T-helper 1 cell treated with Interleukin-12 subunit alpha and Interleukin-12 subunit beta and Interleukin-4 antibody, amounts not matched to agents 30 ng/mL and 1 ng/mL, for 36 hours (primary cell): ENCODE data around the gene GNPTAB. TPM values are rescaled to one million over a fixed set of nuclear protein-coding genes. Genes with fewer than 3 reads are reported as not detected.
"Not testable (repeated sequence)": the region's sequence is repeated elsewhere in the genome, so short reads cannot be mapped to it uniquely, and the experiment has no call there.

Experiments used
- intact Hi-C: fragments of 100-400 bp; cut with micrococcal nuclease; formaldehyde crosslinking; loops from one replicate; pipeline ENCODE4 v1.15.1; 2024
- total RNA-seq: library from RNA; stranded (reverse); gene quantifications from 2 replicates; pipeline ENCODE4 v1.2.3, GENCODE V29; 2022

GNPTAB gene
- 62.4 and 63.1 TPM in 2 replicates for total RNA-seq

DNA sequence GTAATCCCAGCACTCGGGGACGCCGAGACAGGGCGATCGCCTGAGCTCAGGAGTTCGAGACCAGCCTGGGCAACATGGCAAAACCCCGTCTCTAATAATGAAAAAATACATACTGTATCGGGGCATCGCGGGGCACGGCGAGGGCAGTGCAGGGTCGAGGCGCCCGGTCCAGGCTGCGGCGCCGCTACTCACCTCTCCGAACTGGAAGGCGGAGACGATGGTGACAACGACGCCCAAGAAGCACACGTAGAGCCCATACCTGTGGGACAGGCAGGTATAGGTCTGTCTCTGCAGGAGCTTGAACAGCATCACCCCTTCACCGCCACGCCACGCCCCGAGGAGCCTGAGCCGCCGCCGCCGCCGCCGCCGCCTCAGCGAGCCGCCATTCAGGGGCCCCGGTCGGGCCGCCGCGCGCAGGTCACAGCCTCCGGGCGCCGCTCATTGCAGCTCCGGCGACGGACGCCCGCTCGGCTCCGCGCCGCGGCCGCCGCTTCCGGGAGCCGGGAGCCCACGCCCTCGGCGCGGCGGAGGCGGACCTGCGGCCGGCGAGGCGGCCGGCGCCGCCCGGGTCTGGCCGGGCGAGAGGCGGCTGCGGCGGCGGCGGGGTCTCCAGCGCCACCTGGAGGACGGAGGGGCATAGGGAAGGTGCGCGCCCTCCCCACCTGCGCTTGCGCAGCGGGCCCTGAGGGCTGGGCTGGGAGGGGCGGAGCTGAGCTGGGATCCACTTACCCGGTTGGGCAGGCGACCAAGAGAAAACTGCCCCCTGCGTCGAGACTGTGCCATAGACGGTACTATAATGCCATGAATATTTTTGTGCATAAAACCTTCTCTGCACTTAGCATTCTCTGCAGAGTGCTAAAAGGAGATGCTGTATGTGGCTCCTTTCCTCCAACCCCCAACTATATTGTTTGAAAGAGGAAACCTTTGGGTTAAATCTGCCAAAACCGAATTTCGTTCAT is at the start of gene GNPTAB:
Gene GNPTAB (minus strand): TSS at position 593 of the 959 bp plus-strand sequence. CDS start 284 bp downstream, at position 309.
- intact Hi-C loops: loop anchor here (1.0 to 10.0 kb wide), 14 partner anchors 7 to 1626 kb away; partner anchors contain the start of genes ACTR6, ARL1, CHPT1 and DEPDC4

DNA sequence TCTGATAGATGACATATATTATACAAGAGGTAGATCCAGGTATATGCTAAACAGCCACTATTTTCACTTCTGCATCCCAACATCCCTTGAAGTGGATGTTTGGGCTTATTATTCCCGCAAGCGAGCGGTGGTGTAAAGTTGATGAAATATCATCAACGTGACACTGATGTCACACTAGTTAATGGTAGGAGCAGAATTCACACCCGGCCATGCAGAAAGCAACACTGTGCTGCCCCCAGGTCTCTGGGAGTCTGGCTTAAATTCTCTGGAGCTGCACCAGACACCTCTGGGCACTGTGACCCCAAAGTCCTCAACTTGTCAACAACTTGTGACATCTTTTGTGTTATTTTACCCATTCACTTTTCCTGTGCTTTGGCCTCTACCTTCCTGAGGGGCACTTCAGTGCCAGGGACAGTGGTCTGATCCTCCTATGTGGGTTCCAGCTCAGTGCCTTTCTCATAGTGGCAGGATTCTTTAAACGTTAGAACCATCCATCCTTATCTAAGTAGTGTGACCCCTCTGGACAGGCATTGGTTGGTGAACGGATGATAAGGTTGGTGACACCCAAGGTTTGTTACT is 47.6 kb upstream of the GNPTAB start:
- intact Hi-C loops: loop anchor here (1.0 to 5.0 kb wide), 3 partner anchors 166 to 1611 kb away; partner anchors contain the start of genes DEPDC4 and SCYL2

DNA sequence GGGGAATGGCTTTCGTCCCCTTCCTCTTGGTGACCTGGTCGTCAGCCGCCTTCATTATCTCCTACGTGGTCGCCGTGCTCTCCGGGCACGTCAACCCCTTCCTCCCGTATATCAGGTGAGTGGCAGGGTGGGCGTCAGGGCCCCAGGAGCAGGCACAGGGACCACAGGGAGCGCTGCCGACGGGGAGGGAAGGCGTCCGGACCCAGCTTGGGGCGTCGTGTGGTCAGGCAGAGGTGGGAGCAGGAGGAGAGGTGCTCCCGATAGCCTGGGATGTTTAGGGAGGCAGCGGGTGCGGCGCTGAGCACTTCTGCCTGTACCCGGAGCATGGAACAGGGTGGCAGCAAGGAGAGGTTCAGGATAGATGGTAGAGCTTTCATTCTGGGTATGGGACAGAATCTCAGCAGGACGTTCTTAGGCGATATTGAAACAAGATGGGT is 47.1 kb upstream of the GNPTAB start:
- intact Hi-C loops: loop anchor here (1.0 to 5.0 kb wide), 8 partner anchors 39 to 1611 kb away; partner anchors contain the start of genes DEPDC4, NUP37, PARPBP and SCYL2

DNA sequence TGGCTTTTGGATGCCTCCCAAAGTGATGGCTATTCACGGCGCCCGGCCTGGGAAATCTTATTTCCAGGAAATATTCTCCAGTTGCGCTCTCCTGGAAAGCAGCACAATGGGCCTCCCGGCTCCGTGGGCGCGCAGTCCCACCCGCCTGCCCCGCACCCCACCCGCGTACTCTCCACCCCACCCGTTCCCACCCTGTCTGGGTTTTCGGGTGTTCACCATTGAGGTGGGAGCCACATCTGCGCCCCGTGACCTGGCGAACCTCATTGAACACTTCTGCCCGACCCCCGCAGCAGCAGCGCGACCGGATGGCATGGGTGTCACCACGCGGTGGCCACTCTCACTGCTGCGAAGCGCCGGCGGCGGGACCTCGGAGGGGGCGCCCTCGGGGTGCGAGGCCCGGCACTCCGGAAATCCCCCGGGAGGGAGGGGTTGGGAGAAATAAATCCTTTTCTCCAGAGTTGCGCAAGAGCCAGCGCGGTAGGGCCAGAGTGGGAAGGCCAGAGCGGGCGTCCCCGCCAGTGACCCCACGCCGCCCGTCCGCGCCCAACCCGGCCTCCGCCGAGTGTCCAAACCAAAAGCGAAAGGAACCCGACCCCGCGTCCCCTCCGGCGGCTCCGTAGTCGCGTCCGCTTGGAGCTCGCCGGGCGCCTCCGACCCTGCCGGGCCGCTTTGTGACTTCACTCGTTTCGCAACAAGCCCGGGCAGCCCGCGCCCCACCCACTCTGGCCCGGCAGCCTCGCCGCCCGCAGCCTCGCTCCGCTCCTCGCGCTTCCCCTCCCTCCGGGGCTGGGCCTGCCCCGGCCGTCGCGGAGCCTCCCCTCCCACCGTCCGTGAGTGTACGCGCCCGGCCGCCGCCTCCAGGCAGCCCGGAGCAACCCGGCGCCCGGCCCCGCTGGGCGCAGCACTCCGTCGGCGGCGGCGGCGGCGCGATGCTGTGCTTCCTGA is 46.4 kb upstream of the GNPTAB start, which contains the start of gene DRAM1:
Gene DRAM1 (plus strand): TSS at position 720 of the 945 bp plus-strand sequence. CDS start 210 bp downstream, at position 930.
- intact Hi-C loops: loop anchor here (1.0 to 5.0 kb wide), 6 partner anchors 40 to 1610 kb away; partner anchors contain the start of genes DEPDC4, NUP37, PARPBP and SCYL2

DNA sequence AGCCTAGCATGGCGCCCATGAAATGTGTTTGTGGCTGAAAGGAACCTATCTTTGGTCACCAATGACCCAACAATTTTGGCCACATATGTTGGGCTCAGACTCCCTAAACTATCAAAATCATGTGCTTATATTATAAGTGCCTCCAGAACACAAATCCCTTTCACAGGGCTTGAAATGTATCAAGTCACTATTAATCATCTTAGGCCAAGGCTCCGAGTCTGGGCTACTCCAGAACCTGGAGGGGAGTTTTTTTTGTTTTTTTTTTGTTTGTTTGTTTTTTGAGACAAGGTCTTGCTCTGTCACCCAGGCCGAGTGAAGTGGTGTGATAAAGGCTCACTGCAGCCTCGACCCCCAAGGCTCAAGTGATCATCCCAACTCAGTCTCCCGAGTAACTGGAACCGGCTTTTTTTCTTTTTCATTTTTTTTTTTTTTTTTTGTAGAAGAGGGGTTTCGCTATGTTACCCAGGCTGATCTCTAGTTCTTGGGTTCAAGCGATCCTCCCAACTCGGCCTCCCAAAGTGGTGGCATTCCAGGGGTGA is 45.6 kb upstream of the GNPTAB start:
- intact Hi-C loops: loop anchor here (2.0 to 5.0 kb wide), 3 partner anchors 40 to 1609 kb away; partner anchors contain the start of genes DEPDC4 and SCYL2

DNA sequence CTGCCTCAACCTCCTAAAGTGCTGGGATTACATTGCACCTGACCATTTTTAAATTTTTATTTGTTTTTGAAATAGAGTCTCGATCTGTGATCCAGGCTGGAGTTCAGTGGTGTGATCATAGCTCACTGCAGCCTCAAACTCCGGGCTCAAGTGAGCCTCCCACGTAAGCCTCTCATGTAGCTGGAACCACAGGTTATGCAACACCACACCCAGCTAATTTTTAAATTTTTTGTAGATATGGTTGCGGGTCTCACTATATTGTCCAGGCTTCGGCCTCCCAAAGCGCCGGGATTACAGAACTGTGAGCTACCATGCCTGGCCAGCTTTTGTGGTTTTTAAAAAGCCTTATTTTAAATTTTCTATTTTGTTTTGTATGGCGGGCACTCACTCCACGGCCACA is 44.4 kb upstream of the GNPTAB start:
- intact Hi-C loops: loop anchor here (5.0 kb wide), 1 partner anchor 1608 kb away; the partner anchor contains the start of genes DEPDC4 and SCYL2

DNA sequence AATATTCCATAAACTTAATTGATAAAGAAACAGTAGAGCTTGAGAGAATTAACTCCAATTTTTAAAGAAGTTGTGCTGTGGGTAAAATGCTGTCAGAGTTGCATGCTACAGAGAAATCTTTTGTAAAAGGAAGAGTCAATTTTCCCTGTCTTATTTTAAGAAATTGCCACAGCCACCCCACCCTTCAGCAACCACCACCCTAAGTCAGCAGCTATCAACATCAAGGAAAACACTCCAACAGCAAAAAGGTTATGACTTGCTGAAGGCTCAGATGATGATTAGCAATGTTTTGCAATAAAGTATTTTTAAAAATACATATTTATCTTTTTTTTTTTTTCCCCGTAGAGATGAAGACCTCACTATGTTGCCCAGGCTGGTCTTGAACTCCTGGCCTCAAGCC is 40.2 kb upstream of the GNPTAB start:
- intact Hi-C loops: no loop called here

DNA sequence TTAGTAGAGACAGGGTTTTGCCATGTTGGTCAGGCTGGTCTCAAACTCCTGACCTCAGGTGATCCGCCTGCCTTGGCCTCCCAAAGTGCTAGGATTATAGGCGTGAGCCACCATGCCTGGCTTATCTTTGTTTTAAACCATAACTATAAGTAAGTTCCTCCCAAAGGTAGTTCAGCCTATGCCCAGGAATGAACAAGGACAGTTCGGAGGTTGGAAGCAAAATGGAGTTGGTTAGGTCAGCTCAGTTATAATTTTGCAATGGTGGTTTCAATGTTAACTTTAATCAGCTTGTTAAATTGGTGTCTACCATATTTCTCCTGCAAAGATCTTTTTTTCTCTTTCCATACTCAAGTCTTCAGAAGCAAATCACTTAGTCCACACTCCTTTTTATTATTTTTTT is 36.9 kb upstream of the GNPTAB start:
- intact Hi-C loops: not testable (repeated sequence)

DNA sequence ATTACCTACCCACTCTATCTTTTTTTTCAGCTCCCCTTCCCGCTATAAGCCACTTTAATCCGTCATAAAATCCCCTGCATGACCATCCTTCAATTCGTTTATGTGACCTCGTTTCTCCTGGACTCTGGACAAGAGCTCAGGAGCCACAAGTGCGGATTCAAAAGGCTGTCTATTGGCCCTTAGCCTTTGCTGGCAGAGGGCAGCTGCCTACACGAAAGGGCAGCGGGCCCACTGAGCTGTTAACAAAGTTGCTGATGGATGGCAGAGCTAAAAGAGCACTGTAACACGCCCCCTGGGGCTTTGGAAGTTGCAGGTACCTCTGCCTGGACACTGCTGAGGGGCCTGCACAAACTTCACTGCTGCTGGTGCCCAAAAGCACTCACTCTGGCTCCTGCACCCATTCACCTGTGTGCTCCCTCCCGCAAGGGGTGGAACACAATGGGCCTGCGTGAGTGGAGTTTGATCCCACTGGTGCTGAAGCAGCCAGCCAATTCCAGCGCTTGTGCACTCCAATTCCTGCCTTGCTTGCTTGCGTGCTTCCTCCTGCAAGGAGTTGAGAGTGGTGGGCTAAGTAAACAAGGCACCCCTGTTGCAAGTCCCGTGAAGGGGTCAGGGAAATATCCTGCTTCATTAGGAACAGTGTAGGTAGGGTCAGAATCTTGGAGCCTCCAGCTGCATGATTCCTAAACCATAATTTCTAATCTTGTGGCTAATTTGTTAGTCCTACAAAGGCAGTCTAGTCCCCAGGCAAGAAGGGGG is 36.0 kb upstream of the GNPTAB start:
- intact Hi-C loops: no loop called here

DNA sequence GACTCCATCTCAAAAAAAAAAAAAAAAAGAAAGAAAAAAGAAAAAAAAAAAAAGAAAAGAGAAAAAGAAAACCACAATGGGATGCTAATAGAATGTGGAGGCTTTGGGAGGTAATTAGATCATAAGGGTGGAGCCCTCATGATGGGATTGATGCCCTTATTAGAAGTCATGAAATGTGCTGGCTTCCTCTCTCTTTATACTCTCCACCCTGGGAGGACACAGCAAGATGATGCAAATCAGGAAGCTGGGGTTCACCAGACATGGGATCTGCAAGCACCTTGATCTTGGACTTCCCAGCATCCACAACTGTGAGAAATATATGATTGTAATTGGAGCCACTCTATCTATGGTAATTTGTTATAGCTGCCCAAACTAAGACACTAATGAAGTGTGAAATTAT is 33.2 kb upstream of the GNPTAB start:
- intact Hi-C loops: no loop called here

DNA sequence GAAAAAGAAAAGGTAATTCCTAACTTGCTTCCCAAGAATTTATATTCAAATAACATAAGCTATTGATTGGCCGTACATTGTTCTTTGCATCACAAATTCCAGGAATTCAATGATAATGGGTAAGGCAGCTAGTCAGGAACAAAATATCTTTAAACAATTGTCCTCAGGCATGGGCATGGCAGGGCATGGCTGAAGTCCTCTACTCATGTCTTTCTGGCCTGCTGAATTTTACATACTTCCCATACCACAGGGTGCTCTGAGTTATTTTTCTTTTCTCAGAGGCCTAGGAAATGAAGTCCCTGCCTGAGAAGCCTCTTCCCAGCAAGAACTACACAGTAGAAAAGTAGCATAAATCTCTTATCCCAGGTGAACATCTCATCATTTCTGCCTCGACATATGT is 31.5 kb upstream of the GNPTAB start:
- intact Hi-C loops: no loop called here

DNA sequence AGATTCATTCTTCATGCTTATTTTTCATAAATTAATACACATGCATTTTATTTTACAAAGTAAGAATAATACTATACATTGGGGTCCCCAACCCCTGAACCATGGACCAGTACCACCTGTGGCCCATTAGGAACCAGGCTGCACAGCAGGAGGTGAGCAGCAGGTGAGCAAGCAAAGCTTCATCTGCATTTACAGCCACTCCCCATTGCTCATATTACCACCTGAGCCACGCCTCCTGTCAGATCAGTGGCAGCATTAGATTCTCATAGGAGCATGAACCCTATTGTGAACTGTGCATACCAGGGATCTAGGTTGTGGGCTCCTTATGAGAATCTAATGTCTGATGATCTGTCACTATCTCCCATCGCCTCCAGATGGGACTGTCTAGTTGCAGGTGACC is 30.9 kb upstream of the GNPTAB start:
- intact Hi-C loops: not testable (repeated sequence)

DNA sequence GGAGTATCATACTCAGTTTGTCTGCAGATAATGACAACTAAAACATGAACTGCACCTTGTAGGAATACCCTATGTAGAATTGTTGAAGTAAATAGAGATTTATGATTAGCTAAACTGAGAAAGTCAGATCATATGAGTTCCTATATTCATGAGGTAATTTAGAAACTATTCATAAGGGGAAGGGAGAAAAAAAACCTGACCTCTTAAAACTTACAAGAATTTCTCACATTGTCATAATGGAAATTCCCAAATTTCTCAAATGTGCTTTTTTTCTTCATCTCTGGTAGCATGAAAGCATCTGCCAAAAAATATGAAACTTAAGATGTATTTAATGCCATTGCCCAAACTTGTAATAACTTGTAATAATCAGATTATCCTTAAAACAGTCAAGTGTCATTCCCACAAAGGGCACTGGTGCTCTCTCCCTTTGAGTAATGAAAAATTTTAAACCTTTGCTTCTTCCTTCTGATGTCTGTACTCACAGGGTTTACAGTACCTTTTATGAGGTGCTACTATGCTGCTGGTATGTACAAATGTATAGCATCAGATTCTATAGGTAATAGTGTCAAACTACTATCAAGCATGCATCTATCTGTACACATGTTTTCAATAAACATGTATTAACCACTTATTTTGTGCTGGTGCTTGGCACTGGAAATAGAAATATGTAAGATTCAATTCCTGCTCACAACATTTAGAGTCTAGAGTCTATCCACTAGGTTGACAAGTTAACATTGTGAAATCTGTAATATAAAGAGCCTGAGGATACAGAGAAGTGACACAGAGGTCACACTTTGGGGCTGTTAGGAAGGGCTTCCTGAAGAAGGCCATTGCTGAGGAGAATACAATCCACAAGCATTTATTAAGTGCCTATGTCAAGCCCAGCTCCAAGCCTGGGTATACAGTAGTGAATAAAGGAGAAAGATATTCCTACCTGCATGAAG is 29.2 kb upstream of the GNPTAB start:
- intact Hi-C loops: no loop called here

DNA sequence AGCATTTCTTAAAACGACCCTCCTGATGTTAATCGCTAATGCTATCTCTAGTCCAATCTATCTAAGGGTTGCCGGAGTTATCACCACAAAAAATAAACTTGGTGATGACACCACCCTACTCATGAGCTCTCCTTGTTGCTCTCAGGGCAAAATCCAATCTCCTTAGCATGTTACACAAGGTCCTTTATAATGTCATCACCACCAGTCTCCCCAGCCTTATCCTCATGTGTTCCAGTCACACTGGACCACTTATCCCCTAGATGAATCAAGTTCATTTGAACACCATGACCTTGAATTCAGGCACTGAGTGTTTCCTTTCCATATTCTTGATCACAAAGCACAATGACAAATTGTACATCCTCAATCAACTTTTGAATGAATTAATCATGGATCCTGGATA is 27.6 kb upstream of the GNPTAB start:
- intact Hi-C loops: no loop called here

DNA sequence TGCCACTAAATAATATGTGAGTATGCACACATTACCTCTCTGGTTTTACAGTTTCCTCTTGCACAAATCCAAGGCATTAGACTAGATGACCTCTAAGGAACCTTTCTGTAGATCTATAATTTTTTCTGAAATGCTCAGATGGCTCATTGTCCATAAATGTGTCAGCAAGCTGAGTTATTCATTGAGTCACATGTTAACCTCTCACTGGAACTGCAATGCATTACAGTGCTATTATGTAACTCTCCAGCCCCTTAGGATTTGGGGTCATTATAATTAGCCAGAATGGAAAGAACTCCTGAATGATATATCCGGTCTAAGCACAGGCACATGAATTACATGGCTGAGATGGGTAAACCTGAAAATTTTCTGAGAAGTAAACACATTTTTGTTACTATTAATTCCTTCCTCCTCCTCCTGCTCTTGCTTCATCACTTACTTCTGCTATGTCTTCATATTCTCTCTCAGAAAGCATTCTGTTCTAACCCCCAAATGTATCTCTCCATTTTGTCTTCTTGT is 26.3 kb upstream of the GNPTAB start:
- intact Hi-C loops: no loop called here

DNA sequence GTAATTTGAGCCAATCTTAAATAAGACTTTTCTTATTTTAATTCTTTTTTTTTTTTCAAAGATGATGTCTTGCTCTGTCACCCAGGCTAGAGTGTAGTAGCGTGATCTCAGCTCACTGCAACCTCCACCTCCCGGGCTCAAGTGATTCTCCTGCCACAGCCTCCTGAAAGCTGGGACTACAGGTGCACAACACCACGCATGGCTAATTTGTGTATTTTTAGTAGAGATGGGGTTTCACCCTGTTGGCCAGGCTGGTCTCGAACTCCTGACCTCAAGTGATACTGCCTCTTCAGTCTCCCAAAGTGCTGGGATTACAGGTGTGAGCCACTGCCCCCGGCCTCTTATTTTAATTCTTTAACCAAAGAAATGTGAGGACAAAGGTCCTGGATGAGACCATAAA is 25.9 kb upstream of the GNPTAB start:
- intact Hi-C loops: not testable (repeated sequence)

DNA sequence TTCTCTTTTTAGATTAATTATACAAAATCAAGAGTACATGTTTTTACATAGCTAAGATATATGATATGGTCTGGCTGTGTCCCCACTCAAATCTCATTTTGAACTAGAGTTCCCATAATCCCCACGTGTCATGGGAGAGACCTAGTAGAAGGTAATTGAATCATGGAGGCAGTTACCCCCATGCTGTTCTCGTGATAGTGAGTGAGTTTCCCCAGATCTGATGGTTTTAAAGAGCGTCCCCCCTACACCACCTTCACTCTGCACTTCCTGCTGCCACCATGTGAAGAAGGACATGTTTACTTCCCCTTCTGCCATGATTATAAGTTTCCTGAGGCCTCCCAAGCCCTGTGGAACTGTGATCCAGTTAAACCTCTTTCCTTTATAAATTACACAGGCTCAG is 25.2 kb upstream of the GNPTAB start:
- intact Hi-C loops: no loop called here

DNA sequence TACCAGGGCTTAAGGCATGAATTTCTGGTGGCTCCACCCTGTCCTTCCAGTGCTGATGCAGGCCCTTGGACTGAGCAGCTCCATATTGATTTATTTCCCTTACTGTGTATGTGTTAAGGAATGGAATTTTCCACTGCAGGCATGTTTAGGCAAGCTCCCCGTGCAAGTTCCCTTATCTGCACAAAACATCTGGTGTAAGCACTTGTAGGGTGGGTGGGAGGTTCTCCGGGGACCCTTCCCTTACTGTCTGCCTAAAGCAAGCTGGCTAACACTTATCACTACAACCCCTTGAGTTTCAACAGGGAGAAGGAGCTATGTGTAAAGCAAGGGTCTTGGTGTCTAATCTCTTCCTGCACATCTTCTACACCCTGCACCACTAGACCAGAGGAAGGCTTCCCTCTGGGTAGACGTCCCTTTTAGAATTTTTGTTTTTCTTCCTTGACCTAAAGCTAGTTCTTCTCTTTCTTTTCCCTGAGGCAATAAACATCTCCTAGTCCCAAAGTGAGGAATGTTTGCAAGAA is 24.7 kb upstream of the GNPTAB start:
- intact Hi-C loops: no loop called here
